Measurements from ENCODE around the gene MEGF6.

GRCh38 chr1:3442901-3443300 lies 168.4 kb downstream of the MEGF6 start:
- TF ChIP-seq CTCF (IDR thresholded peaks at IDR 0.05) = no peak
- no peak for TF ChIP-seq ZFX (IDR thresholded peaks at IDR 0.05; ENCODE audit: borderline replicate concordance)
